PFSK-1 (cell line): ENCODE results near the gene CLIC5. TPM values are rescaled to one million over a fixed set of nuclear protein-coding genes. Genes with fewer than 3 reads are reported as not detected.

Experiments
- FOXP2 ChIP-seq: optimal IDR thresholded peaks from 2 replicates; pipeline ENCODE3; 2011; ENCODE audit warnings: borderline replicate concordance, control low read depth, inconsistent platforms; ENCODE audit not compliant: insufficient read depth; ENCODE audit errors: extremely low read length, extremely low read depth
- POLR2AphosphoS5 ChIP-seq: IDR thresholded peaks from 2 replicates; pipeline ENCODE4 v1.6.1; 2012; ENCODE audit warnings: low read depth, mild to moderate bottlenecking, control low read depth, low read length, moderate library complexity
- SIN3A ChIP-seq: IDR thresholded peaks from 2 replicates; pipeline ENCODE4 v1.6.1; 2012; ENCODE audit warnings: mild to moderate bottlenecking, low read length, moderate library complexity, borderline replicate concordance; ENCODE audit not compliant: insufficient read depth
- TAF1 ChIP-seq: IDR thresholded peaks from 2 replicates; pipeline ENCODE4 v1.6.1; 2012; ENCODE audit warnings: low read length, control low read depth, borderline replicate concordance; ENCODE audit not compliant: insufficient read depth
- polyA plus RNA-seq: library from polyadenylated mRNA; unstranded; fragments of >200 nt; gene quantifications from one replicate; pipeline ENCODE4 v1.2.1, GENCODE V29; 2012; ENCODE audit warnings: low read depth, missing spikeins; ENCODE audit not compliant: insufficient read length
- TF ChIP-seq, protein P1 (sequence below), 2 experiments: IDR thresholded peaks; 2 replicates each; pipeline versions ENCODE4 v1.6.1 to v1.8.0; 2011 to 2012; ENCODE audit warnings: low read depth in 2 of 2, low read length in 2 of 2, control low read depth in 1 of 2, inconsistent platforms in 1 of 2, mild to moderate bottlenecking in 1 of 2, moderate library complexity in 1 of 2; ENCODE audit not compliant: insufficient read depth in 1 of 2

The CLIC5 gene
- polyA plus RNA-seq = not detected

GRCh38 chr6:46015119-46015968, at the start of gene CLIC5:
CLIC5 (minus strand) TSS chr6:46015860; CDS start chr6:46015542, 318 bp downstream.
- no peak for TF ChIP-seq SIN3A
- TF ChIP-seq POLR2AphosphoS5 = no peak
- no peak for TF ChIP-seq TAF1
- TF ChIP-seq, protein P1, sequence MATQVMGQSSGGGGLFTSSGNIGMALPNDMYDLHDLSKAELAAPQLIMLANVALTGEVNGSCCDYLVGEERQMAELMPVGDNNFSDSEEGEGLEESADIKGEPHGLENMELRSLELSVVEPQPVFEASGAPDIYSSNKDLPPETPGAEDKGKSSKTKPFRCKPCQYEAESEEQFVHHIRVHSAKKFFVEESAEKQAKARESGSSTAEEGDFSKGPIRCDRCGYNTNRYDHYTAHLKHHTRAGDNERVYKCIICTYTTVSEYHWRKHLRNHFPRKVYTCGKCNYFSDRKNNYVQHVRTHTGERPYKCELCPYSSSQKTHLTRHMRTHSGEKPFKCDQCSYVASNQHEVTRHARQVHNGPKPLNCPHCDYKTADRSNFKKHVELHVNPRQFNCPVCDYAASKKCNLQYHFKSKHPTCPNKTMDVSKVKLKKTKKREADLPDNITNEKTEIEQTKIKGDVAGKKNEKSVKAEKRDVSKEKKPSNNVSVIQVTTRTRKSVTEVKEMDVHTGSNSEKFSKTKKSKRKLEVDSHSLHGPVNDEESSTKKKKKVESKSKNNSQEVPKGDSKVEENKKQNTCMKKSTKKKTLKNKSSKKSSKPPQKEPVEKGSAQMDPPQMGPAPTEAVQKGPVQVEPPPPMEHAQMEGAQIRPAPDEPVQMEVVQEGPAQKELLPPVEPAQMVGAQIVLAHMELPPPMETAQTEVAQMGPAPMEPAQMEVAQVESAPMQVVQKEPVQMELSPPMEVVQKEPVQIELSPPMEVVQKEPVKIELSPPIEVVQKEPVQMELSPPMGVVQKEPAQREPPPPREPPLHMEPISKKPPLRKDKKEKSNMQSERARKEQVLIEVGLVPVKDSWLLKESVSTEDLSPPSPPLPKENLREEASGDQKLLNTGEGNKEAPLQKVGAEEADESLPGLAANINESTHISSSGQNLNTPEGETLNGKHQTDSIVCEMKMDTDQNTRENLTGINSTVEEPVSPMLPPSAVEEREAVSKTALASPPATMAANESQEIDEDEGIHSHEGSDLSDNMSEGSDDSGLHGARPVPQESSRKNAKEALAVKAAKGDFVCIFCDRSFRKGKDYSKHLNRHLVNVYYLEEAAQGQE (IDR thresholded peaks at IDR 0.05; ENCODE audit: insufficient read depth in 1 of 2, low read depth in 2 of 2, low read length in 2 of 2) = no peak
- TF ChIP-seq FOXP2 = no peak

- TF ChIP-seq, protein P1 (IDR thresholded peaks at IDR 0.05; ENCODE audit: insufficient read depth in 1 of 2, low read depth in 2 of 2, low read length in 2 of 2) = no peak
- no peak for TF ChIP-seq FOXP2
- no peak for TF ChIP-seq POLR2AphosphoS5
- no peak for TF ChIP-seq SIN3A
- TF ChIP-seq TAF1 = no peak
Observed at GRCh38 chr6:46062991-46063390, 47.3 kb upstream of the CLIC5 start.

DNA sequence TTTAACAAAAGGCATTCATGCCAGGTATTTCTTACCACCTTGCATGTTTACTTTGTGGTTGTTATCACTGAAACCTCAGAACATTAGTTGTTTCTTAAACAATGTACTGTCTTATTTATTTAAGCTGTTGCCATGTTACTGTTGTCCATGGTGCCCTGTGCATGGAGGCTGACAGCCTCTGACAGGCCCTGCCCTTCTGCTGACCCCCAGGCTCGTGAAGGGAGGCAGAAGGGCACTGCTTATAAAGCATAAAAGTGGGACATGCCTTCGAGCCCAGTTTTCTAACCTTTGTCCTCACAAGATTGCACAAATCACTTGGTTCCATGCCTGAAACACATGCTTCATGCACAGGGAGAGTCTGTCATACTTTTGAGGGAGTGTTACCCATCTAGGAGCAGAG, 46.7 kb upstream of the CLIC5 start:
- TF ChIP-seq FOXP2 = no peak
- TF ChIP-seq, protein P1 (IDR thresholded peaks at IDR 0.05; ENCODE audit: insufficient read depth in 1 of 2, low read depth in 2 of 2, low read length in 2 of 2) = no peak
- no peak for TF ChIP-seq TAF1
- TF ChIP-seq SIN3A = no peak
- no peak for TF ChIP-seq POLR2AphosphoS5

GRCh38 chr6:46061497-46061896, 45.8 kb upstream of the CLIC5 start:
- TF ChIP-seq POLR2AphosphoS5 = no peak
- TF ChIP-seq SIN3A = no peak
- no peak for TF ChIP-seq TAF1
- TF ChIP-seq, protein P1 (IDR thresholded peaks at IDR 0.05; ENCODE audit: insufficient read depth in 1 of 2, low read depth in 2 of 2, low read length in 2 of 2) = no peak
- TF ChIP-seq FOXP2 = no peak
